KOPT-K1 (cell line): Measurements from ENCODE around the gene COMMD1.
"Not testable (repeated sequence)": the region's sequence is repeated elsewhere in the genome, so short reads cannot be mapped to it uniquely, and the experiment has no call there.

Experiments used
- H3K27ac ChIP-seq: fragments of 200-600 bp; sonication (generic); 2 replicates; pipeline ENCODE4 v1.5.1; 2016; ENCODE audit warnings: antibody characterized with exemption, mild to moderate bottlenecking, low read depth, low read length; ENCODE audit not compliant: poor library complexity, severe bottlenecking
- H3K36me3 ChIP-seq: fragments of 200-600 bp; sonication (generic); 2 replicates; pipeline ENCODE4 v1.5.1; 2017; ENCODE audit warnings: antibody characterized with exemption, mild to moderate bottlenecking, low read length, moderate library complexity; ENCODE audit not compliant: insufficient read depth
- H3K9me3 ChIP-seq: fragments of 200-600 bp; sonication (generic); 2 replicates; pipeline ENCODE4 v1.5.1; 2017; ENCODE audit warnings: antibody characterized with exemption, low read length, mild to moderate bottlenecking; ENCODE audit not compliant: insufficient read depth, poor library complexity, severe bottlenecking

The COMMD1 gene

GRCh38 chr2:61905372-61906185 is at the start of gene COMMD1:
TSS of gene COMMD1 (plus strand) at chr2:61905674. CDS start at chr2:61905679, 5 bp downstream.
- peak within 1 kb of the TSS; percentile 57 for H3K27ac ChIP-seq
- no peaks in the 10 kb centered on the region for H3K36me3 ChIP-seq
- H3K9me3 ChIP-seq = no peaks in the 10 kb centered on the region

- Histone ChIP-seq H3K9me3 (no peaks in the 10 kb centered on the region), H3K27ac (no peak overlapping the region), H3K36me3 (0 out of 2 replicates have a peak, but pooled peaks cover 6% of the 10 kb centered on the region)
These were observed 48.2 kb upstream of the COMMD1 start for GRCh38 chr2:61857224-61857623.

- Histone ChIP-seq H3K9me3 (no peaks in the 10 kb centered on the region), H3K36me3 (peaks cover 52% of the 10 kb centered on the region), H3K27ac (no peak overlapping the region)
These were observed 43.4 kb upstream of the COMMD1 start for GRCh38 chr2:61862085-61862484.

GRCh38 chr2:61866482-61867089 is 38.9 kb upstream of the COMMD1 start:
- peaks cover 97% of the 10 kb centered on the region for H3K36me3 ChIP-seq
- H3K27ac ChIP-seq, H3K9me3 ChIP-seq: not testable (repeated sequence)

- H3K36me3 ChIP-seq = peaks cover 100% of the 10 kb centered on the region
- H3K9me3 ChIP-seq = no peaks in the 10 kb centered on the region
- no peak overlapping the region for H3K27ac ChIP-seq
These were observed 29.1 kb upstream of the COMMD1 start for GRCh38 chr2:61876400-61876799.

GRCh38 chr2:61877571-61878245 is 27.8 kb upstream of the COMMD1 start:
- peaks cover 100% of the 10 kb centered on the region for H3K36me3 ChIP-seq
- no peak overlapping the region for H3K27ac ChIP-seq
- H3K9me3 ChIP-seq = no peaks in the 10 kb centered on the region

- Histone ChIP-seq H3K36me3 (peaks cover 100% of the 10 kb centered on the region), H3K27ac (no peak overlapping the region), H3K9me3 (no peaks in the 10 kb centered on the region)
These were observed 26.7 kb upstream of the COMMD1 start for GRCh38 chr2:61878761-61879160.

- H3K27ac ChIP-seq = not testable (repeated sequence)
These were observed 26.1 kb upstream of the COMMD1 start for GRCh38 chr2:61879351-61879750.

GRCh38 chr2:61882850-61883249 is 22.6 kb upstream of the COMMD1 start:
- H3K27ac ChIP-seq = no peak overlapping the region
- peaks cover 94% of the 10 kb centered on the region for H3K36me3 ChIP-seq
- no peaks in the 10 kb centered on the region for H3K9me3 ChIP-seq

More at GRCh38 chr2:61879351-61879750, 26.1 kb upstream of the COMMD1 start:
- not testable (repeated sequence) for H3K9me3 ChIP-seq
- peaks cover 100% of the 10 kb centered on the region for H3K36me3 ChIP-seq

GRCh38 chr2:61885896-61886603 is 19.4 kb upstream of the COMMD1 start:
- Histone ChIP-seq H3K36me3 (peaks cover 62% of the 10 kb centered on the region), H3K27ac (no peak overlapping the region)

GRCh38 chr2:61887717-61888266 is 17.7 kb upstream of the COMMD1 start:
- Histone ChIP-seq H3K36me3 (peaks cover 44% of the 10 kb centered on the region), H3K9me3 (no peaks in the 10 kb centered on the region), H3K27ac (peak overlapping the region; percentile 92)

More at GRCh38 chr2:61885896-61886603, 19.4 kb upstream of the COMMD1 start:
- no peaks in the 10 kb centered on the region for H3K9me3 ChIP-seq

- H3K27ac ChIP-seq = peak within 1 kb of the TSS; percentile 92
- no peaks in the 10 kb centered on the region for H3K9me3 ChIP-seq
- peaks cover 38% of the 10 kb centered on the region for H3K36me3 ChIP-seq
These were observed 17.0 kb upstream of the COMMD1 start, which contains the start of gene CCT4 for GRCh38 chr2:61888267-61889055. TSS of gene CCT4 (minus strand) at chr2:61888656. CDS start at chr2:61888507, 149 bp downstream.

GRCh38 chr2:61898810-61899209 is 6.7 kb upstream of the COMMD1 start:
- H3K27ac ChIP-seq = no peak overlapping the region
- H3K9me3 ChIP-seq = no peaks in the 10 kb centered on the region
- H3K36me3 ChIP-seq = no peaks in the 10 kb centered on the region

- no peaks in the 10 kb centered on the region for H3K9me3 ChIP-seq
- H3K27ac ChIP-seq = no peak overlapping the region
- no peaks in the 10 kb centered on the region for H3K36me3 ChIP-seq
These were observed 5.2 kb upstream of the COMMD1 start for GRCh38 chr2:61900281-61900680.
